ENCODE data around the gene TCEAL8.
"Not testable (repeated sequence)": the region's sequence is repeated elsewhere in the genome, so short reads cannot be mapped to it uniquely, and the experiment has no call there.

TCEAL8 gene

DNA sequence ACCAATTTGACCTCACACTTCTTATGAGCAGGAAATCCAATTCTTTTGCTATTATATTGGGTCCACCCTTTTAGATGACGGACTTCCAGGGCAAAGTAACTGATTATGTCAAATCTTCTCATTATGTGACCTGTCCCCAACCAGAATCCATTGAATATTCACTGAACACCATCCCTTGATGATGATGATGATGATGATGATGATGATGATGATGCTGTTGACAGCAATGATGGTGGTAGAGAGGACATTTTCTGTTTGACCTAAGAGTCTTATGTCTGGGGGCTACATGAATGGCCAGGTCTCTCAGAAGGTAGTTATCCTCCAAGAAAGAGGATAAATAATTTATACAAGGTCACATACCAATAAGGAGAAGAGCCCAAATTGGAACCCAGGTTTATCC, 5.2 kb downstream of the TCEAL8 start:
- TF ChIP-seq, protein P1, sequence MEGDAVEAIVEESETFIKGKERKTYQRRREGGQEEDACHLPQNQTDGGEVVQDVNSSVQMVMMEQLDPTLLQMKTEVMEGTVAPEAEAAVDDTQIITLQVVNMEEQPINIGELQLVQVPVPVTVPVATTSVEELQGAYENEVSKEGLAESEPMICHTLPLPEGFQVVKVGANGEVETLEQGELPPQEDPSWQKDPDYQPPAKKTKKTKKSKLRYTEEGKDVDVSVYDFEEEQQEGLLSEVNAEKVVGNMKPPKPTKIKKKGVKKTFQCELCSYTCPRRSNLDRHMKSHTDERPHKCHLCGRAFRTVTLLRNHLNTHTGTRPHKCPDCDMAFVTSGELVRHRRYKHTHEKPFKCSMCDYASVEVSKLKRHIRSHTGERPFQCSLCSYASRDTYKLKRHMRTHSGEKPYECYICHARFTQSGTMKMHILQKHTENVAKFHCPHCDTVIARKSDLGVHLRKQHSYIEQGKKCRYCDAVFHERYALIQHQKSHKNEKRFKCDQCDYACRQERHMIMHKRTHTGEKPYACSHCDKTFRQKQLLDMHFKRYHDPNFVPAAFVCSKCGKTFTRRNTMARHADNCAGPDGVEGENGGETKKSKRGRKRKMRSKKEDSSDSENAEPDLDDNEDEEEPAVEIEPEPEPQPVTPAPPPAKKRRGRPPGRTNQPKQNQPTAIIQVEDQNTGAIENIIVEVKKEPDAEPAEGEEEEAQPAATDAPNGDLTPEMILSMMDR (IDR thresholded peaks at IDR 0.05; ENCODE audit: insufficient read depth, low read length, missing control alignments), result no peak
- no peak for DNase-seq (ENCODE audit: low read depth, low spot score)
- H3K4me3 ChIP-seq (ENCODE audit: low read depth, low read length), result no peak overlapping the region
- ChIA-PET POLR2A (no interaction called here), CTCF (no interaction called here)

DNA sequence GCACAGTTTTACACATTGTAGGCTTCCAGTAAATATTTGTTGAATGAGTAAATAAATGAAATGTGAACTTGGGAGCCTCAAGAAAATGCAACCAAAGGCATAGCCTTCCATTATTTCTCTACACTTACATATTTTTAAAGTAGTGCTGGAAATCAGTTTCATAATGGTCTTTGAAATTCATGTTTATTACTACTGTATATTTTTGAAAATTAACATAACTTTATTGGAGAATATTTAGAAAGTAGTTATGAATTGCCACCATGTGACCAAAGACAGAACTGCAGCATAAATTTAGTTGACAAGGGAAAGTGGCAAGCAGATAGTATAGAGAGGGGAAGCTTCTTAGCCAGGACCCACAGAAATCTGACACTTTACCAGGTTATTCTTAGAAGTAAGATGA, 6.4 kb downstream of the TCEAL8 start:
- no peak for DNase-seq (ENCODE audit: low read depth, low spot score)

DNA sequence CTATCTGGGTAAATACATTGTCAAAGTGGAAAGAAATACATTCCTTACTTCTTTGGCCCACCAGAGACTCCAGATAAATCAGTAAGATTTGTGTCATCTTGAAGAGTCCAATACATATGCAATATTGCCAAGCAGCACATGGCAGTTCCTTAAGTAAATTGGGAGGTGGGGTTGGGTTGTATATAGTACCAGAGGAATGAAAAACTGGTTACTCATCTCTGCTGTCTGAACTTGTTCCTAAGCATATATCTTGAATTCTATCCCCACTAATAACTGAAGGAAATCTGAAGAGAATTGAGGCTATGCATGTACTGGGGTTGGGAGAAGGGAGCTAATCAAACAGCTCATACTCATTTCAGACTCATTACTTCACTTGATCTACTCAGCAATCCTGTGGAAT, 14.8 kb downstream of the TCEAL8 start:
- CTCF ChIA-PET, result no interaction called here

More for the DNA sequence above, 6.4 kb downstream of the TCEAL8 start:
- TF ChIP-seq, protein P1 (IDR thresholded peaks at IDR 0.05; ENCODE audit: insufficient read depth, low read length, missing control alignments), result peak; percentile 21
- ChIA-PET POLR2A (no interaction called here), CTCF (interaction anchor here (0.9 to 1.5 kb wide), 3 partner anchors 30 to 37 kb away, joined by 5 to 11 read pairs (median 6); partner anchors contain the start of gene BEX4)
- no peak overlapping the region for H3K4me3 ChIP-seq (ENCODE audit: low read depth, low read length)

DNA sequence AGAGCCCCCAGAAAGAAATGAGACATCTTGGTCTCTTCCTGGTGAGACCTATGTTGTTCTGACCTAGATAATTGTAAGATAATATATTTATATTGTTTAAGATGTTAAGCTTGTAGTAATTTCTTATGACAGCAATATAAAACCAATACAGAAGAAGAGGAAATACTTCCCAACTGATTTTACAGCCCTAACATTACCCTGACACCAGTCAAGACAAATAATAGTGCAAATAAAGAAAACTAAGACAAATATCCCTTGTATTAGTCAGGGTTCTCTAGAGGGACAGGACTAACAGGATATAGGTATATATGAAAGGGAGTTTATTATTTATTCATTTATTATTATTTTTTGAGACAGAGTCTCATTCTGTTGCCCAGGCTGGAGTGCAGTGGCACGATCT, 18.7 kb downstream of the TCEAL8 start:
- no peak overlapping the region for H3K4me3 ChIP-seq (ENCODE audit: low read depth, low read length)
- POLR2A ChIA-PET, result no interaction called here
- TF ChIP-seq, protein P1 (IDR thresholded peaks at IDR 0.05; ENCODE audit: insufficient read depth, low read length, missing control alignments), result no peak
- CTCF ChIA-PET, result no interaction called here
- DNase-seq (ENCODE audit: low read depth, low spot score), result no peak

More for the DNA sequence above, 14.8 kb downstream of the TCEAL8 start:
- TF ChIP-seq, protein P1 (IDR thresholded peaks at IDR 0.05; ENCODE audit: insufficient read depth, low read length, missing control alignments), result no peak
- no peak for DNase-seq (ENCODE audit: low read depth, low spot score)
- POLR2A ChIA-PET, result no interaction called here
- no peak overlapping the region for H3K4me3 ChIP-seq (ENCODE audit: low read depth, low read length)

DNA sequence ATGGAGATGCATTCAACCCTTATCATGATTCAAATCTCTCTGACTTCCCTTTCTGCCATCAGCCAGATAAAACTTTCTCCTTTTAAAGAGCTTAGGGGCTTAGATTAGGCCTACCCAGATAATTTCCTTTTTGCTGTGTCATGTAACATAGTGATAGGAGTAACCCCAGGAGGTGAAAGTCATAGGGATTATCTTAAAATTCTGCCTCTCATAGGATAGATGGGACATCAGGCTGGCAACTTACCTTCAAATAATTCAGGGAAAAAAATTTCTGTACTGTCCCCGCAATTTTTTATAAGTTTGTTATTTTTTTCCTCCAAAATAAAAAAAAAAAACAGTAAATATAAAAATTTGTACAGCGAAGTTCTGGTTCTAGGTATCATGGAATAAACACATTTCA, 19.3 kb downstream of the TCEAL8 start:
- CTCF ChIA-PET; POLR2A ChIA-PET; H3K4me3 ChIP-seq (ENCODE audit: low read depth, low read length); DNase-seq (ENCODE audit: low read depth, low spot score): not testable (repeated sequence)

DNA sequence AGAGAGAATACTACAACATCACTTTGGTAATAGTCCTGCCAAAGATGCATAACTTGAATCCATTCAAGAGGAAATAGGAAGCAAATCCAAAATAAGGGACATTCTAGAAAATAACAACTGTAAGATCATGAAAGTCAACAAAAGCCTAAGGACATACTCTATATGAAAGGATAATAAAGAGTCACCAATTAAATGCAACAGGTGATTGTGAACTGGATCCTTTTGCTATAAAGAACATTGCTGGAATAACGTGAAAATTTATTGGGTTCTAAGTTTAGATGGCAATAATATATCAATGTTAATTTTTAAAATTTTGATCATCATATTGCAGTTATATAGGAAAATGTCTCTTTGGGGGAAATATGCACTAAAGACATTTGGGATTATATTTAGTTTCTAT, 20.1 kb downstream of the TCEAL8 start:
- DNase-seq (ENCODE audit: low read depth, low spot score), result no peak
- ChIA-PET POLR2A (no interaction called here), CTCF (no interaction called here)
- H3K4me3 ChIP-seq (ENCODE audit: low read depth, low read length), result no peak overlapping the region
- TF ChIP-seq, protein P1 (IDR thresholded peaks at IDR 0.05; ENCODE audit: insufficient read depth, low read length, missing control alignments), result no peak

DNA sequence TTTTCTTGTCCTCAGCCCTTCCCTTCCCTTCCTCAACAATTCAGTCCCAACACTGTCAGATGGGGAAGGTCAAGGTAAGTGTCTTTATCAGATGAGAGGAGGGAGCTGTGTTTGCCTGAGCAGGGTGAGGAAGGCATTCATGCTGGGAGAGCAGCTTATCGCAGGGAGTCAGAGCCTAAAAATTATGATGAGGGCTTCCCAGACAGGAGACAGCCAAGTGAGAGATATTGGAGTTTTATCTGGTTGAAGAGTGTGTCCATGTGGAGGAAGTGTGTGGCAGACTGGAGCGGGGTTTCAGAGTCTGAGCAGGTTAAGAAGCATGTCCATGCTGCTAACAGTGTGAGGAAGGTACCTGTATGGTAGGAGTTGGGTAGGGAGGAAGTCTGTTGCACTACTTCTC, 21.7 kb downstream of the TCEAL8 start:
- POLR2A ChIA-PET, result no interaction called here
- TF ChIP-seq, protein P1 (IDR thresholded peaks at IDR 0.05; ENCODE audit: insufficient read depth, low read length, missing control alignments), result no peak
- CTCF ChIA-PET, result interaction anchor here (2.1 kb wide), 1 partner anchor 22 kb away, joined by 7 read pairs; no protein-coding TSS in a partner anchor

DNA sequence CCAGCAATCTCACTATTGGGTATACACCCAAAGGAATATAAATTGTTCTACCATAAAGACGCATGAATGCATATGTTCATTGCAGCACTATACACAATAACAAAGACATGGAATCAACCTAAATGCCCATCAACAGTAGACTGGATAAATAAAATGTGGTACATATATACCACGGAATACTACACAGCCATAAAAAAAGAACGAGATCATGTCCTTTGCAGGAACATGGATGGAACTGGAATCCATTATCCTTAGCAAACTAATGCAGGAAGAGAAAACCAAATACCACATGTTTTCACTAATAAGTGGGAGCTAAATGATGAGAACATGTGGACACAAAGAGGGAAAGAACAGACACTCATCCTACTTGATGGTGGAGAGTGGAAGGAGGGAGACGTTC, 29.0 kb downstream of the TCEAL8 start:
- H3K4me3 ChIP-seq (ENCODE audit: low read depth, low read length); DNase-seq (ENCODE audit: low read depth, low spot score); CTCF ChIA-PET; POLR2A ChIA-PET: not testable (repeated sequence)

More for the DNA sequence above, 21.7 kb downstream of the TCEAL8 start:
- DNase-seq (ENCODE audit: low read depth, low spot score), result no peak
- no peak overlapping the region for H3K4me3 ChIP-seq (ENCODE audit: low read depth, low read length)
